ENCODE results near the gene PSAPL1. TPM values are rescaled to one million over a fixed set of nuclear protein-coding genes. Genes with fewer than 3 reads are reported as not detected.
A peak's percentile ranks its signal among the peaks of the same experiment; 100 is the strongest.

Gene PSAPL1
- polyA plus RNA-seq, 1 of the 3 experiments (the other 2 are of a cell fraction), result 0.03 TPM

- ChIA-PET CTCF (interaction anchor here (1.5 kb wide), 1 partner anchor 15 kb away, joined by 4 read pairs; no protein-coding TSS in a partner anchor), POLR2A (no interaction called here)
- Histone ChIP-seq H3K27me3 (ENCODE audit: insufficient read depth) (peaks cover 19% of the 10 kb centered on the region; the same call in 1 of the 2 replicates), H3K4me3 (ENCODE audit: low read depth in 2 of 2, low read length in 1 of 2) (no peak overlapping the region), H3K9me3 (no peaks in the 10 kb centered on the region), H3K4me2 (no peak overlapping the region), H3K36me3 (replicated peaks in 1 of 2; ENCODE audit: control insufficient read depth in 1 of 2, insufficient read depth in 2 of 2, low read length in 1 of 2) (no peaks in the 10 kb centered on the region), H3K9me2 (no peaks in the 10 kb centered on the region), H3F3A (replicated peaks; ENCODE audit: insufficient read depth) (no peaks in the 10 kb centered on the region), H2AFZ (ENCODE audit: low read depth) (no peak overlapping the region), H4K20me1 (ENCODE audit: insufficient read depth) (no peaks in the 10 kb centered on the region), H3K27ac (ENCODE audit: low read depth in 2 of 2, low read length in 1 of 2) (no peak overlapping the region), H3K9ac (no peak overlapping the region), H3K79me2 (ENCODE audit: insufficient read depth) (no peaks in the 10 kb centered on the region), H3K4me1 (ENCODE audit: control insufficient read depth in 1 of 2, insufficient read depth in 2 of 2, low read depth in 1 of 2, low read length in 1 of 2) (peaks cover 0 to 14% of the 10 kb centered on the region in 2 experiments; a peak in 2 of 4 replicates)
- 71% methylated on average over 8 of the region's 8 CpGs for WGBS (ENCODE audit: low lambda C conversion rate)
- no peak for DNase-seq
- TF ChIP-seq MXI1 (IDR thresholded peaks at IDR 0.05; ENCODE audit: low read depth, low read length), result no peak
Measured at GRCh38 chr4:7398788-7399439, 35.8 kb downstream of the PSAPL1 start.

GRCh38 chr4:7398104-7398423 lies 36.7 kb downstream of the PSAPL1 start:
- no peaks in the 10 kb centered on the region for H3K79me2 ChIP-seq (ENCODE audit: insufficient read depth)
- no peaks in the 10 kb centered on the region for H4K20me1 ChIP-seq (ENCODE audit: insufficient read depth)
- DNase-seq, result peak; percentile 76
- ChIA-PET CTCF (interaction anchor here (1.4 to 2.0 kb wide), 3 partner anchors 13 to 16 kb away, joined by 4 read pairs; no protein-coding TSS in a partner anchor), POLR2A (no interaction called here)
- no peak overlapping the region for H3K9ac ChIP-seq
- H3K9me3 ChIP-seq, result no peaks in the 10 kb centered on the region
- no peaks in the 10 kb centered on the region for H3F3A ChIP-seq (replicated peaks; ENCODE audit: insufficient read depth)
- no peaks in the 10 kb centered on the region for H3K36me3 ChIP-seq (replicated peaks in 1 of 2; ENCODE audit: control insufficient read depth in 1 of 2, insufficient read depth in 2 of 2, low read length in 1 of 2)
- no peaks in the 10 kb centered on the region for H3K9me2 ChIP-seq
- WGBS (ENCODE audit: low lambda C conversion rate), result 30% methylated on average over 1 of the region's 6 CpGs
- H3K27me3 ChIP-seq (ENCODE audit: insufficient read depth), result peaks cover 19% of the 10 kb centered on the region; the same call in 1 of the 2 replicates
- H3K4me1 ChIP-seq (ENCODE audit: control insufficient read depth in 1 of 2, insufficient read depth in 2 of 2, low read depth in 1 of 2, low read length in 1 of 2), result peaks cover 0 to 14% of the 10 kb centered on the region in 2 experiments; a peak in 2 of 4 replicates
- no peak overlapping the region for H2AFZ ChIP-seq (ENCODE audit: low read depth)
- no peak overlapping the region for H3K4me3 ChIP-seq (ENCODE audit: low read depth in 2 of 2, low read length in 1 of 2)
- no peak overlapping the region for H3K27ac ChIP-seq (ENCODE audit: low read depth in 2 of 2, low read length in 1 of 2)
- no peak overlapping the region for H3K4me2 ChIP-seq
- no peak for TF ChIP-seq RFX5 (IDR thresholded peaks at IDR 0.05; ENCODE audit: low read length)
- TF ChIP-seq MXI1 (IDR thresholded peaks at IDR 0.05; ENCODE audit: low read depth, low read length), result 0 out of 2 replicates have a peak, but pooled peaks have one; percentile 18
- TF ChIP-seq RAD21 (IDR thresholded peaks at IDR 0.05; ENCODE audit: low read length), result peak; percentile 34
- 0 out of 2 replicates have a peak, but pooled peaks have one; percentile 23 for TF ChIP-seq POLR2AphosphoS5 (IDR thresholded peaks at IDR 0.05; ENCODE audit: low read depth, low read length)
- TF ChIP-seq USF2 (IDR thresholded peaks at IDR 0.05; ENCODE audit: borderline replicate concordance, low read depth, low read length), result no peak
- no peak for TF ChIP-seq PBX3 (IDR thresholded peaks at IDR 0.05)
- TF ChIP-seq NRF1 (IDR thresholded peaks at IDR 0.05; ENCODE audit: low read depth, low read length), result no peak
- TF ChIP-seq YY1 (IDR thresholded peaks at IDR 0.05; ENCODE audit: low read depth), result no peak
- no peak for TF ChIP-seq MEF2A (IDR thresholded peaks at IDR 0.05; ENCODE audit: borderline replicate concordance, low read depth)
- peak; percentile 85 for TF ChIP-seq TCF12 (IDR thresholded peaks at IDR 0.05)
- no peak for TF ChIP-seq FOSL2 (IDR thresholded peaks at IDR 0.05; ENCODE audit: borderline replicate concordance, low read depth)
- no peak for TF ChIP-seq GABPA (IDR thresholded peaks at IDR 0.05; ENCODE audit: low read depth)
- no peak for TF ChIP-seq IRF3 (IDR thresholded peaks at IDR 0.05; ENCODE audit: low read depth, low read length)
- TF ChIP-seq USF1 (IDR thresholded peaks at IDR 0.05; ENCODE audit: borderline replicate concordance, low read depth), result no peak
- no peak for TF ChIP-seq RXRA (IDR thresholded peaks at IDR 0.05; ENCODE audit: borderline replicate concordance, low read depth)
- no peak; the same call in 1 of the 2 replicates for TF ChIP-seq CTCF (IDR thresholded peaks at IDR 0.05)
- no peak for TF ChIP-seq MAX (IDR thresholded peaks at IDR 0.05; ENCODE audit: low read depth)
- peak; percentile 77 for TF ChIP-seq NFIC (IDR thresholded peaks at IDR 0.05; ENCODE audit: borderline replicate concordance)
- TF ChIP-seq GATA2 (CRISPR knock-in tag; IDR thresholded peaks at IDR 0.05), result no peak
- peak; percentile 18; the same call in 1 of the 2 replicates for TF ChIP-seq SMC3 (IDR thresholded peaks at IDR 0.05; ENCODE audit: low read depth, low read length)
- TF ChIP-seq CHD2 (IDR thresholded peaks at IDR 0.05; ENCODE audit: low read length, partially characterized antibody), result peak; percentile 32
- TF ChIP-seq SIN3A (IDR thresholded peaks at IDR 0.05; ENCODE audit: borderline replicate concordance, low read depth, low read length), result no peak
- TF ChIP-seq RCOR1 (IDR thresholded peaks at IDR 0.05; ENCODE audit: low read length), result peak; percentile 81
